Lung (tissue), 12 donors: Measurements from ENCODE around the gene GPR142. TPM values are rescaled to one million over a fixed set of nuclear protein-coding genes. Genes with fewer than 3 reads are reported as not detected.

Source experiments
- ATAC-seq: fragments of 200-7000 bp; cut with Tn5 transposase; one replicate; pipeline ENCODE4 v1.9.1; 2020; ENCODE audit warnings: moderate number of reproducible peaks; ENCODE audit not compliant: insufficient read depth, low FRiP score
- DNase-seq, 3 donors: peaks; one replicate each; pipeline ENCODE4 v3.0.0-alpha.2; 2013 to 2017
- H3K27ac ChIP-seq, 2 donors: one replicate each; pipeline ENCODE4 v1.5.1; 2013; ENCODE audit warnings: mild to moderate bottlenecking in 2 of 2, moderate library complexity in 2 of 2, control low read depth in 1 of 2, inconsistent platforms in 1 of 2, low read depth in 1 of 2, low read length in 1 of 2
- H3K27me3 ChIP-seq, 3 donors: one replicate each; pipeline ENCODE4 v1.5.1; 2013; ENCODE audit warnings: low read length in 2 of 3; ENCODE audit not compliant: control insufficient read depth in 3 of 3, insufficient read depth in 3 of 3
- H3K36me3 ChIP-seq, 4 donors: one replicate each; pipeline ENCODE4 v1.5.1; 2013; ENCODE audit warnings: low read length in 4 of 4, mild to moderate bottlenecking in 1 of 4, moderate library complexity in 1 of 4; ENCODE audit not compliant: control insufficient read depth in 4 of 4, insufficient read depth in 4 of 4
- H3K4me1 ChIP-seq, 5 donors: one replicate each; pipeline ENCODE4 v1.5.1; 2013; ENCODE audit warnings: low read length in 5 of 5, mild to moderate bottlenecking in 2 of 5, moderate library complexity in 1 of 5; ENCODE audit not compliant: control insufficient read depth in 5 of 5, insufficient read depth in 5 of 5
- H3K4me3 ChIP-seq: one replicate; pipeline ENCODE4 v1.5.1; 2013; ENCODE audit warnings: mild to moderate bottlenecking, control low read depth, moderate library complexity
- H3K9ac ChIP-seq, 2 donors: one replicate each; pipeline ENCODE4 v1.5.1; 2013; ENCODE audit warnings: low read length in 2 of 2, control low read depth in 1 of 2; ENCODE audit not compliant: insufficient read depth in 1 of 2
- H3K9me3 ChIP-seq, 4 donors: one replicate each; pipeline ENCODE4 v1.5.1; 2013; ENCODE audit warnings: low read length in 3 of 4, mild to moderate bottlenecking in 1 of 4, moderate library complexity in 1 of 4; ENCODE audit not compliant: control insufficient read depth in 4 of 4, insufficient read depth in 3 of 4
- CTCF ChIP-seq: IDR thresholded peaks from 2 replicates; pipeline ENCODE4 v1.5.1; 2012; ENCODE audit warnings: mild to moderate bottlenecking; ENCODE audit errors: control extremely low read depth, extremely low read depth
- WGBS, 2 donors: extraction: QIAGEN DNeasy Blood & Tissue Kit; methylation state at CpG; one replicate each; pipeline ENCODE4 v1.1.7; 2013; 5-methylcytosine and 5-hydroxymethylcytosine counted together
- polyA plus RNA-seq, 2 donors: library from polyadenylated mRNA; stranded (reverse); fragments of 200-250 nt; gene quantifications; one replicate each; pipeline ENCODE4 v1.2.1, GENCODE V29; 2013
- total RNA-seq, 2 donors: library from RNA; depleted of rRNA in 1 of 2; stranded (reverse); fragments of >200 nt in 1 of 2; gene quantifications; one replicate each; pipeline ENCODE4 v1.2.1, GENCODE V29; 2014 to 2021
- donor health status: control.
- donor health status: control.
- donor health status: Bipolar disorder and iron deficiency.
- donor health status: healthy.
- donor health status: DM: yes; HTN: yes; CAD: no.

Gene GPR142
- total and polyA plus RNA-seq, 4 donors: 0.03 TPM; not detected in 3

DNA sequence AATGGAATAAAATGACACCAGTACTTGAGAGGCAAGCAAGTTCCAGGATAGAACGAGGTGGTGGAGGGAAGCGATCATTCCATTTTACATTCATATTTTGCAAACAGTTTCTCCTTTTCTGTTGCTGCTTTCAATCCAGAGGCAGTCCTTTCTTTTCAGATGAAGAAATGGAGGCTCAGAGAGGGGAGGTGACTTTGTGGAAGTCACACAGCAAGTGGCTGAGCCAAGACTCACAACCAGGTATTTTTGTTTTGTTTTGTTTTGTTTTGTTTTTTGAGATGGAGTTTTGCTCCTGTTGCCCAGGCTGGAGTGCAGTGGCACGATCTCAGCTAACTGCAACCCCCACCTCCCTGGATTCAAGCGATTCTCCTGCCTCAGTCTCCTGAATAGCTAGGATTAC lies 29.3 kb downstream of the GPR142 start:
- Histone ChIP-seq H3K4me3 (no peak overlapping the region), H3K27me3 (no peaks in the 10 kb centered on the region), H3K4me1 (no peaks in the 10 kb centered on the region), H3K9me3 (peaks cover 0 to 2% (median 0%) of the 10 kb centered on the region in 4 donors), H3K36me3 (no peaks in the 10 kb centered on the region), H3K9ac (no peak overlapping the region), H3K27ac (no peak overlapping the region)
- no peak for TF ChIP-seq CTCF
- DNase-seq (no peak), ATAC-seq (no peak)
- 87 to 97% methylated on average over 4 of the region's 4 CpGs for WGBS, 2 donors

GRCh38 chr17:74402048-74402447 lies 34.7 kb downstream of the GPR142 start:
- Histone ChIP-seq H3K27ac (no peak overlapping the region), H3K36me3 (no peaks in the 10 kb centered on the region), H3K4me1 (no peaks in the 10 kb centered on the region), H3K9me3 (no peaks in the 10 kb centered on the region), H3K4me3 (no peak overlapping the region), H3K9ac (no peak overlapping the region), H3K27me3 (no peaks in the 10 kb centered on the region)
- 83 to 86% methylated on average over 7 of the region's 7 CpGs for WGBS, 2 donors
- no peak for TF ChIP-seq CTCF
- ATAC-seq: no peak
- no peak for DNase-seq

GRCh38 chr17:74403512-74404137 lies 36.3 kb downstream of the GPR142 start:
- peaks cover 0 to 3% (median 0%) of the 10 kb centered on the region in 5 donors for H3K4me1 ChIP-seq
- DNase-seq (no peak), ATAC-seq (no peak)
- H3K9me3 ChIP-seq: no peaks in the 10 kb centered on the region
- WGBS, 2 donors: 69 to 81% methylated on average over 12 of the region's 12 CpGs
- TF ChIP-seq CTCF: no peak
- H3K9ac ChIP-seq: no peak overlapping the region
- no peaks in the 10 kb centered on the region for H3K36me3 ChIP-seq
- H3K27ac ChIP-seq: no peak overlapping the region
- H3K27me3 ChIP-seq: no peaks in the 10 kb centered on the region
- no peak overlapping the region for H3K4me3 ChIP-seq

DNA sequence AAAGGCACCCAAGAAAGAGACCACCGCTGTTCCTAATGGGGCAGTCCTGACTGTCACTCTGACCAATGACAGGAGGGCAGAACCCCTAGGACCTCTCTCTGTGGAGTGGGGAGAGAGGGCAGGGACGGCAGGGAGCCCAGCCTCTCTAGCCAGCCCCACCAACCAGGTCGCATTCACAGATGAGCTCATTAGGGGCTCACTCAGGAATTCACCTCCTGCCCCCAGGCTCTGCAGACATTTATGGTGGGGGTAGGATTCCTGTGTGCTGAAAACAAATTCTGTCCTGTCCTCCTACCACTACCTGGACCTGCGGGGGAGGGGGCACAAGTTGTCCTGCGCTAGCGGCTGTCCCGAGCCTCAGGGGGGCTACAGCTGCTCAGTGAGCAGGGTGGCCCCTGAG lies 36.9 kb downstream of the GPR142 start:
- no peak for DNase-seq
- no peak overlapping the region for H3K4me3 ChIP-seq
- peaks cover 0 to 3% (median 0%) of the 10 kb centered on the region in 5 donors for H3K4me1 ChIP-seq
- no peak for ATAC-seq
- TF ChIP-seq CTCF: no peak
- no peaks in the 10 kb centered on the region for H3K36me3 ChIP-seq
- H3K27me3 ChIP-seq: no peaks in the 10 kb centered on the region
- H3K9ac ChIP-seq: no peak overlapping the region
- H3K27ac ChIP-seq: no peak overlapping the region
- WGBS, 2 donors: 56 to 72% methylated on average over 7 of the region's 7 CpGs
- no peaks in the 10 kb centered on the region for H3K9me3 ChIP-seq
